HG03196 (cell line): Measurements from ENCODE around the gene COL26A1.
"Not testable (repeated sequence)": the region's sequence is repeated elsewhere in the genome, so short reads cannot be mapped to it uniquely, and the experiment has no call there.

ENCODE experiments used
- ATAC-seq: cut with Tn5 transposase; IDR thresholded peaks from one replicate; pipeline ENCODE4 v1.9.1; 2021; ENCODE audit not compliant: unreplicated experiment

Gene COL26A1

DNA sequence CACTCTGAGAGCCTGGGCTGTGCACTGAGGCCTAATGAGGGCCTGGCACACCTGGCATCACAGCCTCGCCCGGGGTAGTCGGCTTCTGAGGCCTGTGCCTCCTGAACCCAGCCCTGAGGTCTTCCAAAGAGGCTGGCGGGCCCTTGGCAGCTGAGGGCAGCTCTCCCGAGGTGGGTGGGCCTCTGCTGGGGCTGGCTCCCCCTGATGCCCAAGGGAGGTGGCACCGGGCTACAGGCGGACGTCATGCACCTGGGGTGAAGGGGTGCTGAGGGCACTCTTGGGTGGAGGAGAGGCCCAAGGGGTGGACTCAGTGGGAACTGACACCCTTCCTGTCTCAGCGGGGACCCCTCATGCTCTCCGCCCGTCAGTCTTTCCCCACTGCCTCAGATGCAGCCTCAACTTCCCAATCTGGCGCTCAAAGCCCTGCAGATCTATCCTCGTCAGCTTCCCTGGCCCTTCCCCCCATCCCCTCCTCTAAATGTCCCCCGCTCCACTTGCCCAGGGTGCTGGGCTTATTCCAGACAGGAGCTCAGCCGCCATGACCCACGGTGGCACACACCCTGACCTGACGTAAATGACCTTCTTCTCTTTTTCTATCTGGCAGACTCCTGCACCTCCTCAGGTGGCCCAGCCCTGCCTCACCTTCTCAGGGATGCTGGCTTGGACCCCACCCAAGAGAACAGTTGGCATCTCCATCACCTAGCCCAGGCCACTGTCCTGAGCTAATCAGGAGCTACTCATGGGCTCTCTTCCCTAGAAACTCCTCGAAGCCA, 228.2 kb downstream of the COL26A1 start:
- ATAC-seq, result no peak

- ATAC-seq, result no peak
Observed at GRCh38 chr7:101591504-101591903, 228.8 kb downstream of the COL26A1 start.

DNA sequence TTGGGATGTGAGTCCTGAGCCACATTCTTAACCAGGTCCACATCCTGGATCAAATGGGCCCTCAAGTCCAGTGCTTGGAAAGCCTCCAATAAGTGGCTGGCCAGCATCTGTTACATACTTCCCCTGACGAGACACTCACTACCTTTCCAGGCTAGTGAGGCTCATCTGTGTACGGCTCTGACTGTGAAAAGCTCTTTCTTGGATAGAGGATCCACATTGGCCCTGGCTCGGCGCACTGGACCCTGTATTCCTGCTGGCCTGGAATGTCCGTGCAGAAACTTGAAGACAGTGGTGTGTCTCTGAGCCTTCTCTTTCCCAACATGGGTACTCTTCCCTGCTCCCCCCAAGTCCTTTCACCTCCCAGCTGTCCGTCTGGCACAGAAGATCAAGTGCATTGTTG, 230.9 kb downstream of the COL26A1 start:
- no peak for ATAC-seq

- ATAC-seq, result no peak
Observed at GRCh38 chr7:101594790-101595189, 232.1 kb downstream of the COL26A1 start.

- no peak for ATAC-seq
Observed at GRCh38 chr7:101595246-101595645, 232.6 kb downstream of the COL26A1 start.

DNA sequence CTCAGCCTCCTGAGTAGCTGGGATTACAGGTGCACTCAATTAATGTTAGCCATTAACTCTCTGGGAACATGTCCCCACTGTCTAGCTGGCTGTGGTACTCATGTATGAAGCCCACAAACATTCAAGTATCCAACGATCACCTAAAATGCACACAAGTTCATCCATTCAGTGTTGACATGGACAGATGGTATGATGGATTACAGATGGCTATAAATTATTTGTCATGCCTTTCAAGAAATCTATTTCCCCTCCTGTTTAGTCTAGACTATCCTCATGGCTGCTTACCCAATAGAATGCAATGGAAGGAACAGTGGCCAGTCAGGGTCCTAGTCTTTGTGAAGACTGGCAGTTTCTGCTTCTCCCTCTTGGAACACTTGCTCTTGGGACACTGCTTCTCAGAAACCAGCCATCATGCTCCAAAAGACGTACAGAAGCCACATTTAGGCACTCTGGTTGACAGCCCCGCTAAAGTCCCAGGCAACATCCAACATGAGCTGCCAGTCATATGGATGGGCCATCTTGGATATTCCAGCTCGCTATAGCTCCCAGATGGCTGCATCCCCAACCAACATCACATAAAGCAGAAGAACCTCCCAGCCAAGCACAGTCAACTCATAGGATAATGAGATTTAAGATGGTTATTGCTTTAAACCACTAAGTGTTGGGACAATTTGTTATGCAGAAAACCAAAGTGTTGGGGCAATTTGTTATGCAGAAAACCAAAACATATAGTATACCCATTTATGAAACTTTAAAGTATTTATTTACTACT, 233.3 kb downstream of the COL26A1 start:
- no peak for ATAC-seq

DNA sequence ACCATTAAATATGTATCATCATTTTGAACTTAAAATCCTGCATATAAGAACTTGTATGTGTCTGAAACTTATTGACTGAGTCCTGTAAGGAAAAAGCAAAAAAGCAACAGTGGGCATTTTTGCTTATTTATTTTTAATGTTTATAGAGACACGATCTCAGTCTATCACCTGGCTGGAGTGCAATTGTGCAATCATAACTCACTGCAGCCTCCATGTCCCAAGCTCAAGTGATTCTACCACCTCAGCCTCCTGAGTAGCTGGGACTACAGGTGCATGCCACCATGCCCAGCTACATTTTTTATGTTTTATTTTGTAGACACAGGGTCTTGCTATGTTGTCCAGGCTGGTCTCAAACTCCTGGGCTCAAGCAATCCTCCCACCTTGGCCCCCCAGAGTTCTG, 234.2 kb downstream of the COL26A1 start:
- ATAC-seq, result no peak

DNA sequence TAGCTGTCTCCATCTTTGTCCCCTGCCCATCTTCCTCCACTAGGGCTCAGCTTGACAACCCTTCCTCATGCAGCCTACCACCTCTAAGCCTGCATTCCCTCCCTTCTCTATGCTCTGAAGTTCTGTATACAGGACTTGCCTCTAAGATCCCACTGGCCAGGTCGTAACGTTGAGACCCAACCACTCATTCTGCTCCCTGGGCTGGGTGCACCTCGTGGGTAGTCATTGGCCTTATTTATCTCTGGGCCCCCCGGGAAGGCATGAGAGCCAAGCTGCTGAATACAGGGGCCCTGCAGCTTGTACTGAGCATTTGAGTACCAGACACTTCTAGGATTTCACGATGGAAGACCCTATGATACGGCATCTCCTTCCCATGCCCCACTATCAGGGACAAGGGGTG, 235.3 kb downstream of the COL26A1 start:
- ATAC-seq, result no peak

- ATAC-seq, result no peak
Observed at GRCh38 chr7:101598422-101598985, 235.8 kb downstream of the COL26A1 start.

DNA sequence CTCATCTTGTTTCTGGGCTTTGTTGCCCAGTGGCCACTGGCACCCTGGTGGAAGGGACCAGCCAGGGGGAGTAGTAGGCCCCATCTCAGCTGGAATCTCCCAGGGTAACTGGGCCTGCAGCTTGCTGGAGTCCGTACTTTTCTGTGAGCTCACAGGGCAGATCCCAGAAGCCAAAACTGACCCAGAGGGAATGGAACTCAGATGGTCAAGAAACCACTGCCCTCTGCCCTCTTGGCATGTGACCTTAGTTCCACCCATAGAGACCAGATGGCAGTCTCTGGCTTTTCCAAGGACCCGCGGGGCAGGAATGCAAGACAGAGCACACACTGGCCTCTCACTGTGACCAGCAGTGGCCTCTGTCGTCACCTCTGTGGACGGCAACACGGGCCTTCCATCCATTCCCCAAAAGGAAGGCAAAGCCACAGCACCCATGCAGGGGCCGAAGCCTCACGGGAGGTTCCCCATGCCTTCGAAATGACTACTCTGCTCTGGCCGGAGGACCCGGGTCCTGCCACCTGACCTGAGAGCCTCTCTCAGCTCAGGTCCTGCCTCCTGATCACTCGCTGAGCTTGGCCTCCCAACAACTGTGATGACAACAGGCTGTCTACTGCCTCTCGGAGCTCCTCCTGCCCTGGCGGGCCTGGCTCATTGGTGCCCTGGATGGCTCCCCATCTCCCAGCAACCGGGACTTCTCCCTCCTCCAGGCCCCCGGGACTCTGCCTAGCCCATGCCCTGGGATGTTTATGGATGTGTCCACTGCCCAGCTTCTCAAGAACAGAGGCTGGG, 236.5 kb downstream of the COL26A1 start:
- no peak for ATAC-seq

DNA sequence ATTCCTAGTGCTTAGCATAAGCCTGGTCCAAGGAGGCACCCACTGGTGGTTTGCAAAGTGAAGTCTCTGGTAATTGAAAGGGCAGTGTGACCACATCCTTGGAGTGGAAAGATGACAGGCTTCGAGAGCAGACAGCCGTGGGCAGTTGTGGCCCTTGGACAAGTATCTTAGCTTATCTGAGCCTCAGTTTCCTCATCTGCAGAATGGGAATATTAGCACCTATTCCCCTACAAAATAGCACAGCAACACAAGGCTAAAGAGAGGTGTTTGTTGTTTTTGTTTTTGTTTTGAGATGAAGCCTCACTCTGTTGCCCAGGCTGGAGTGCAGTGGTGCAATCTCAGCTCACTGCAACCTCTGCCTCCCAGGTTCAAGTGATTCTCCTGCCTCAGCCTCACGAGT, 237.1 kb downstream of the COL26A1 start:
- ATAC-seq, result no peak

- no peak for ATAC-seq
Observed at GRCh38 chr7:101602082-101602481, 239.4 kb downstream of the COL26A1 start.

DNA sequence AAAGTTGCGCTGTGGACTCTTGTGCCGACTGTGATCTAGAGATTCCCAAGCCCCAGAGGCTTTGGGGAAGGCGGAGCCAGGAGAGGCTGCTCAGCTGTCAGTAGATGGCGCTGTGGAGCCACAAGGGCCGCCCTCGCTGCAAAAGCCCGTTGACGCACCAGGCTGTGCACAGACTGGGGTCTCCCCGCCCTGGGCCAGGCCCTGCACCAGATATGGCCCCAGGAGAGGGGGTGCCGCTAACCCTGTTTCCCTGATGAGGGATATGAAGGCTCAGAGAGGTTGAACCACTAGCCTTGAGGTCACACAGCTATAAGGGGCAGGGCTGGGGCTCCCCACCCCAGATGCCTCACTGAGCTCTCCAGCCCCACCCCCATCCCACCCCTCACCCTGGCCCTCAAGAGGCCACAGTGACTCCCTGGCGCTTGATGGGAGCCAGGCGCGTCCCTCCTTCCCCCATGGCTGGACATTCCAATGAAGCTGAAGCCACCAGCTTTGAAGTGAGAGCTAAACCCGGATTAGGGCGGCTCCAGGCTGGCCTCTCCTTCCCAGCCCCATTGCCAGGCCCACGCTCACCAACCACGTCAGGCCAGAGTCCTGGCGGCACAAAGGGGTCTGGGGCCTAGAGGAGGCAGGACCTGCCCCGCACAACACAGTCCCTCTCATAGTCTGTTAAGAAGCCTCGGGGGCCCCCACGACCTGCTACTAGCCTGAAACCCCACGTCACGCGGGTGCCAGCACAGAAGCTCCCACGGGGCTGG, 240.0 kb downstream of the COL26A1 start:
- ATAC-seq, result no peak

- ATAC-seq, result no peak
Observed at GRCh38 chr7:101604331-101604933, 241.8 kb downstream of the COL26A1 start.

- not testable (repeated sequence) for ATAC-seq
Observed at GRCh38 chr7:101604934-101605332, 242.3 kb downstream of the COL26A1 start.

DNA sequence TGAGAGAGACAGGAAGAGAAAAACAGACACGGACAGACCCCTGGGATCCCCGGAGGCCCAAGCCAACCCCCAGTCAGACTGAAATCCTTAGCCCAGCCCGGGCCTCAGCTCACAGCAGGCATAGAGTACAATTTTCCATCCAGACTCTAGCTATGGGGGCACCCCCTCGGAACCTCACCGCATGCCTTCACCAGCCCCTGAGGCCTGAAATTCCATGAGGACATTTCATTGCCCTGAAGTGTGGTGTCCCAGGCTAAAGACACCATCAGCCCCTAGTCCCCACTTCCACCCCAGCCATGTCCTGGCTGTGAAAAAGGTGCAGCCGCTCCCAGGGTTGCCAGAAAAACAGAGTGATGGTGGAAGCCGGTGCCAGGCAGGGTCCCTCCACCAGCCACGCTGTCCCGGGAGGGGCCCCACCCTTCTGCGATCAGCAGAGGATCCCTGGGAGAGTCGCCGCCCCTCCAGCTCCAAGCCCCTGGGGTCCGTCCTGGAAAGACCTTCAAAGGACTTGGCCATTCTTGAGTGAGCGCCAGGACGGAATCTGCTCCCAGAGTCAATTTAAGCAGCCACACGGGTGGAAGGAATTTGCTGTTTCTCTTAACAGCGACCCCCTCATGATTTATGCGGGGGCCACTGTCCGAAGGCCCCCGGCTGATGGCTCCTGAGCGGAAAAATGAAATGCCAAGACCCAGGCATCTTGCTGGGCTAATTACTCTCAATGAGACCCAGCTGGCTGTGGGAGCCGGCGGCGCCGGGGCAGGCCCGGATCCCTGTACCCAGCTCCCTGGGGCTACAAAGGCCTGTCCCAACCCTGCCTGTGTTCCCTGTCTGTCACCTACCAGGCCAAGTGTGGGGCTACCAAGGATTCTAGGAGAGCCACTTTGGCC, 243.2 kb downstream of the COL26A1 start:
- ATAC-seq, result no peak

DNA sequence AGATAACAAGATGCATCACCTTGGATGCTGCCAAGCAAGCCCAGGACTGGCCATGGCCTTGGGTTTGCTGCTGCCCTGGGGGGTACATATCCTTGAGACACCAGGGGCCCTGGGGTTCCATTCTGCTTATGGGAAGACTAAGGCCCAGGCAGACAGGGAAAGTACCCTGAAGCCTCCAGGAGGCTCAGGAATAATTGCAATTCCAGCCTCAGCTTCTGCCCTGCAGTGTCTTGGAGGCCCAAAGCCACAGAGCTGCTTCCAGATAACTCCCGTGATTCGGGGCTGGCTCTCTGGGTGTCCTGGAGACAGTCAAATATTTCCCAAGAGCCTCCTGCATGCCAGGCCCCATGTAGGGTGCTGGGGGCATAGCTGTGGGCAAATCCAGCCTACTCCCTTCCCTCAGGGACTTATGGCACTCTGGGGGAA, 243.8 kb downstream of the COL26A1 start:
- no peak for ATAC-seq
